GM12875 (cell line): ENCODE data around the gene KANSL3.
A peak's percentile ranks its signal among the peaks of the same experiment; 100 is the strongest.

Experiments
- H3K4me3 ChIP-seq: one replicate; pipeline ENCODE4 v1.5.1; 2011; ENCODE audit warnings: low read depth, low read length, control low read depth
- TF ChIP-seq, protein P1 (sequence below): IDR thresholded peaks from 2 replicates; pipeline ENCODE4 v1.5.1; 2011; ENCODE audit warnings: low read depth, mild to moderate bottlenecking, control low read depth, inconsistent platforms, low read length, moderate library complexity, borderline replicate concordance; ENCODE audit not compliant: insufficient read depth

KANSL3 gene

GRCh38 chr2:96591494-96591893, 46.6 kb downstream of the KANSL3 start:
- TF ChIP-seq, protein P1, sequence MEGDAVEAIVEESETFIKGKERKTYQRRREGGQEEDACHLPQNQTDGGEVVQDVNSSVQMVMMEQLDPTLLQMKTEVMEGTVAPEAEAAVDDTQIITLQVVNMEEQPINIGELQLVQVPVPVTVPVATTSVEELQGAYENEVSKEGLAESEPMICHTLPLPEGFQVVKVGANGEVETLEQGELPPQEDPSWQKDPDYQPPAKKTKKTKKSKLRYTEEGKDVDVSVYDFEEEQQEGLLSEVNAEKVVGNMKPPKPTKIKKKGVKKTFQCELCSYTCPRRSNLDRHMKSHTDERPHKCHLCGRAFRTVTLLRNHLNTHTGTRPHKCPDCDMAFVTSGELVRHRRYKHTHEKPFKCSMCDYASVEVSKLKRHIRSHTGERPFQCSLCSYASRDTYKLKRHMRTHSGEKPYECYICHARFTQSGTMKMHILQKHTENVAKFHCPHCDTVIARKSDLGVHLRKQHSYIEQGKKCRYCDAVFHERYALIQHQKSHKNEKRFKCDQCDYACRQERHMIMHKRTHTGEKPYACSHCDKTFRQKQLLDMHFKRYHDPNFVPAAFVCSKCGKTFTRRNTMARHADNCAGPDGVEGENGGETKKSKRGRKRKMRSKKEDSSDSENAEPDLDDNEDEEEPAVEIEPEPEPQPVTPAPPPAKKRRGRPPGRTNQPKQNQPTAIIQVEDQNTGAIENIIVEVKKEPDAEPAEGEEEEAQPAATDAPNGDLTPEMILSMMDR, result no peak
- no peak overlapping the region for H3K4me3 ChIP-seq

DNA sequence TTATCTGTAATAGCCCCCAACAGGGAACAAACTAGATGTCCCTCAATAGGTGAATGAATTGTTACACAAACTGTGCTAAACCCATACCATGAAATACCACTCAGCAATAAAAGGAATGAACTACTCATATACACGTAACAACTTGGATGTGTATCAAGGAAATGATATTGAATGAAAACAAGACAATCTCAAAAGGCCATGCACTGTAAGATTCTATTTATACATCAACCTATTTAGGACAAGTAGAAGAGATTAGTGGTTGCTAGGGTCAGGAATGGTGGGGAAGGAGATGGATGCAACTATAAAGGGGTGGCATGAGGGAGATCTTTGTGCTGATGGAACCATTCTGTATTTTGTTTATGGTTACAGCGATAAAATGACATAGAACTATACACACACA, 47.1 kb downstream of the KANSL3 start:
- H3K4me3 ChIP-seq, result no peak overlapping the region
- TF ChIP-seq, protein P1, result no peak

- TF ChIP-seq, protein P1, result no peak
- H3K4me3 ChIP-seq, result no peak overlapping the region
These were observed 50.3 kb downstream of the KANSL3 start for GRCh38 chr2:96587843-96588242.

GRCh38 chr2:96584017-96584416, 54.1 kb downstream of the KANSL3 start:
- TF ChIP-seq, protein P1, result no peak
- no peak overlapping the region for H3K4me3 ChIP-seq

GRCh38 chr2:96580771-96581170, 57.3 kb downstream of the KANSL3 start:
- no peak overlapping the region for H3K4me3 ChIP-seq
- TF ChIP-seq, protein P1, result peak; percentile 64

DNA sequence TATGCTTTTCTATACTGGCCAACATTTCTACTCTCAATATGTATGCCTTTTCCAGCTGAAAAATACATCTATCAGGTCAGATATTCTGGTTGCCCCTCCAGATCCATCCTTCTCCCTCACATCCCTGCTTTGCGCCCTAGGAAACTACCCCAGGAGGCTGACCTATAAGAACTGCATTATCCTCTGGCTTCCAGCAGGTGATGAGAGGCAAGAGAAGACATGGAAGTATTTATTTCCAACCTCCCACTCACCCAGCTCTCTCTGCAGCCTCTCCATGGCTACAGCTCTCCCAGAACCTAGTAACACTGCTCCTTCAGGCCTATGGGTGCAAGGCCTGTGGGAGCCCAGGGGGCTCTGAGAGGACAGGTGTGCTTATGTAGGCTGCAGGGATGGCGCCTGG, 58.7 kb downstream of the KANSL3 start:
- H3K4me3 ChIP-seq, result no peak overlapping the region
- TF ChIP-seq, protein P1, result no peak

DNA sequence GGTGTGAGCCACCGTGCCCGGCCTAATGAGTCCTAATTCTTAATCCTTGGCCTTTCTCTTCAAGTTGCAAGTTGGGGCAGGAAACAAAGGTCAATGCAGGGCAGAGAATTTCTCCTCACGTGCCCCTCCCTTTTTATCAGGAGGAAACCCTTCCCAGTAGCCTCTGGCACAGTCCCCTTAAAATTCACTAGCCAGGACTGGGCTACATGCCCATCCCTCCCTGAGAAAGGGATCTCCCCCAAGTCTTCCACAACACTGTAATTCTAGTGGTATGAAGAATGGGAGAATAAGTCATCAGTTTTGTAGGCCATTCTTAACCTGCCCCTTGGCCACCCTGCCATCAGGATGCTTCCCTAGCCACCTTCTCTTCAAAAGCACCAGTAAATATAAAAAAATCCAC, 59.4 kb downstream of the KANSL3 start:
- no peak overlapping the region for H3K4me3 ChIP-seq
- TF ChIP-seq, protein P1, result no peak
